Measurements from ENCODE around the gene L3MBTL3.

DNA sequence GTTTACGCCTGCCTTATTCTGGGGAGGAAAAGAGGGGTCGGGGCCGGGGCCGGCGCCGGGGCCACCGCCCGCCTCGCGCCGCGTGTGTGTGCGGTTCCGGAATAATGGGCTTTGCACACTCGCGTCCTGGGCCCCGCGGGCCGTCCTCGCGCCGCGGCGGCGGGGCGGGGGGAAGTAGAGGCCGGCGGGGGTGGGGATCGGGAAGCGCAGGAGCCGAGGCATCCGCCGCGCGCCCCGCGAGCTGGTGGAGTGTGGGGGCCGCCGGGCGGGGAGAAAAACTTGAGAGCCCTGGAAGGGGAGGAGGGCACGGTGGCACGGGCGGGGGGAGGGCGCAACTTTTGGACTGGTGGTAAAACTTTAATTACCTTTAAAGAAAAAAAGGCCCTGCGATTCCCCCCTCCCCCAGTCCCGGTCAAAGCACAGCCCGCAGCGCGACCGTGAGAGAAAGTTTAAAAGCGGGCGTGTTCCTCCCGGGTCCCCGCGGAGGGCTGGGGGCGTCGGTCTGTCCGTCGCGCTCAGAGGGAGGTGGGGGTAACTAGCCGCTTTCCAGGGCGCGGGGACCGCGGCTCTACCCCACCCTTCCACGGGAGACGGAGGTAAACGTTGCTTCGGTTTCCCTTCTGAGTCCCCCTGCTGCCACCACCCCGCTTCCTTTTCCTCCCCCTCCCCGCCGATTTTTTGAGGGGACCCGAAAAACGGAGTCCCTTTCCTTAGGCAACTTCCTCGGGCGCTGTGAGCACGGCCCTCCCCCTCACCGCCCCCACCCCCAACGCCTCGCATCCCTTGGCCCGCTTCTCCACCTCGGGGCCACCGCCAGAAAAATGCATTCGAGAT lies 1.9 kb downstream of the L3MBTL3 start:
- TF ChIP-seq, protein P1, sequence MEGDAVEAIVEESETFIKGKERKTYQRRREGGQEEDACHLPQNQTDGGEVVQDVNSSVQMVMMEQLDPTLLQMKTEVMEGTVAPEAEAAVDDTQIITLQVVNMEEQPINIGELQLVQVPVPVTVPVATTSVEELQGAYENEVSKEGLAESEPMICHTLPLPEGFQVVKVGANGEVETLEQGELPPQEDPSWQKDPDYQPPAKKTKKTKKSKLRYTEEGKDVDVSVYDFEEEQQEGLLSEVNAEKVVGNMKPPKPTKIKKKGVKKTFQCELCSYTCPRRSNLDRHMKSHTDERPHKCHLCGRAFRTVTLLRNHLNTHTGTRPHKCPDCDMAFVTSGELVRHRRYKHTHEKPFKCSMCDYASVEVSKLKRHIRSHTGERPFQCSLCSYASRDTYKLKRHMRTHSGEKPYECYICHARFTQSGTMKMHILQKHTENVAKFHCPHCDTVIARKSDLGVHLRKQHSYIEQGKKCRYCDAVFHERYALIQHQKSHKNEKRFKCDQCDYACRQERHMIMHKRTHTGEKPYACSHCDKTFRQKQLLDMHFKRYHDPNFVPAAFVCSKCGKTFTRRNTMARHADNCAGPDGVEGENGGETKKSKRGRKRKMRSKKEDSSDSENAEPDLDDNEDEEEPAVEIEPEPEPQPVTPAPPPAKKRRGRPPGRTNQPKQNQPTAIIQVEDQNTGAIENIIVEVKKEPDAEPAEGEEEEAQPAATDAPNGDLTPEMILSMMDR (conservative IDR thresholded peaks at IDR 0.05; ENCODE audit: low read depth in 2 of 2), result no peak
- TF ChIP-seq EZH2phosphoT487 (IDR thresholded peaks at IDR 0.05; ENCODE audit: unreplicated experiment) (no peak), EZH2 (IDR thresholded peaks at IDR 0.05; ENCODE audit: low read depth, unreplicated experiment) (no peak), POLR2AphosphoS5 (IDR thresholded peaks at IDR 0.05; ENCODE audit: low read depth) (no peak), NANOG (IDR thresholded peaks at IDR 0.05; ENCODE audit: borderline replicate concordance) (no peak), CREB1 (CRISPR knock-in tag; IDR thresholded peaks at IDR 0.05; ENCODE audit: low read depth) (no peak), ZNF331 (CRISPR knock-in tag; IDR thresholded peaks at IDR 0.05; ENCODE audit: low read depth) (no peak), ZNF114 (CRISPR knock-in tag; IDR thresholded peaks at IDR 0.05) (no peak)
- TF ChIP-seq, protein P2, sequence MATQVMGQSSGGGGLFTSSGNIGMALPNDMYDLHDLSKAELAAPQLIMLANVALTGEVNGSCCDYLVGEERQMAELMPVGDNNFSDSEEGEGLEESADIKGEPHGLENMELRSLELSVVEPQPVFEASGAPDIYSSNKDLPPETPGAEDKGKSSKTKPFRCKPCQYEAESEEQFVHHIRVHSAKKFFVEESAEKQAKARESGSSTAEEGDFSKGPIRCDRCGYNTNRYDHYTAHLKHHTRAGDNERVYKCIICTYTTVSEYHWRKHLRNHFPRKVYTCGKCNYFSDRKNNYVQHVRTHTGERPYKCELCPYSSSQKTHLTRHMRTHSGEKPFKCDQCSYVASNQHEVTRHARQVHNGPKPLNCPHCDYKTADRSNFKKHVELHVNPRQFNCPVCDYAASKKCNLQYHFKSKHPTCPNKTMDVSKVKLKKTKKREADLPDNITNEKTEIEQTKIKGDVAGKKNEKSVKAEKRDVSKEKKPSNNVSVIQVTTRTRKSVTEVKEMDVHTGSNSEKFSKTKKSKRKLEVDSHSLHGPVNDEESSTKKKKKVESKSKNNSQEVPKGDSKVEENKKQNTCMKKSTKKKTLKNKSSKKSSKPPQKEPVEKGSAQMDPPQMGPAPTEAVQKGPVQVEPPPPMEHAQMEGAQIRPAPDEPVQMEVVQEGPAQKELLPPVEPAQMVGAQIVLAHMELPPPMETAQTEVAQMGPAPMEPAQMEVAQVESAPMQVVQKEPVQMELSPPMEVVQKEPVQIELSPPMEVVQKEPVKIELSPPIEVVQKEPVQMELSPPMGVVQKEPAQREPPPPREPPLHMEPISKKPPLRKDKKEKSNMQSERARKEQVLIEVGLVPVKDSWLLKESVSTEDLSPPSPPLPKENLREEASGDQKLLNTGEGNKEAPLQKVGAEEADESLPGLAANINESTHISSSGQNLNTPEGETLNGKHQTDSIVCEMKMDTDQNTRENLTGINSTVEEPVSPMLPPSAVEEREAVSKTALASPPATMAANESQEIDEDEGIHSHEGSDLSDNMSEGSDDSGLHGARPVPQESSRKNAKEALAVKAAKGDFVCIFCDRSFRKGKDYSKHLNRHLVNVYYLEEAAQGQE (IDR thresholded peaks at IDR 0.05; ENCODE audit: unreplicated experiment), result no peak
- TF ChIP-seq, protein P3, sequence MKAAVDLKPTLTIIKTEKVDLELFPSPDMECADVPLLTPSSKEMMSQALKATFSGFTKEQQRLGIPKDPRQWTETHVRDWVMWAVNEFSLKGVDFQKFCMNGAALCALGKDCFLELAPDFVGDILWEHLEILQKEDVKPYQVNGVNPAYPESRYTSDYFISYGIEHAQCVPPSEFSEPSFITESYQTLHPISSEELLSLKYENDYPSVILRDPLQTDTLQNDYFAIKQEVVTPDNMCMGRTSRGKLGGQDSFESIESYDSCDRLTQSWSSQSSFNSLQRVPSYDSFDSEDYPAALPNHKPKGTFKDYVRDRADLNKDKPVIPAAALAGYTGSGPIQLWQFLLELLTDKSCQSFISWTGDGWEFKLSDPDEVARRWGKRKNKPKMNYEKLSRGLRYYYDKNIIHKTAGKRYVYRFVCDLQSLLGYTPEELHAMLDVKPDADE (IDR thresholded peaks at IDR 0.05), result no peak
- TF ChIP-seq, protein P4, sequence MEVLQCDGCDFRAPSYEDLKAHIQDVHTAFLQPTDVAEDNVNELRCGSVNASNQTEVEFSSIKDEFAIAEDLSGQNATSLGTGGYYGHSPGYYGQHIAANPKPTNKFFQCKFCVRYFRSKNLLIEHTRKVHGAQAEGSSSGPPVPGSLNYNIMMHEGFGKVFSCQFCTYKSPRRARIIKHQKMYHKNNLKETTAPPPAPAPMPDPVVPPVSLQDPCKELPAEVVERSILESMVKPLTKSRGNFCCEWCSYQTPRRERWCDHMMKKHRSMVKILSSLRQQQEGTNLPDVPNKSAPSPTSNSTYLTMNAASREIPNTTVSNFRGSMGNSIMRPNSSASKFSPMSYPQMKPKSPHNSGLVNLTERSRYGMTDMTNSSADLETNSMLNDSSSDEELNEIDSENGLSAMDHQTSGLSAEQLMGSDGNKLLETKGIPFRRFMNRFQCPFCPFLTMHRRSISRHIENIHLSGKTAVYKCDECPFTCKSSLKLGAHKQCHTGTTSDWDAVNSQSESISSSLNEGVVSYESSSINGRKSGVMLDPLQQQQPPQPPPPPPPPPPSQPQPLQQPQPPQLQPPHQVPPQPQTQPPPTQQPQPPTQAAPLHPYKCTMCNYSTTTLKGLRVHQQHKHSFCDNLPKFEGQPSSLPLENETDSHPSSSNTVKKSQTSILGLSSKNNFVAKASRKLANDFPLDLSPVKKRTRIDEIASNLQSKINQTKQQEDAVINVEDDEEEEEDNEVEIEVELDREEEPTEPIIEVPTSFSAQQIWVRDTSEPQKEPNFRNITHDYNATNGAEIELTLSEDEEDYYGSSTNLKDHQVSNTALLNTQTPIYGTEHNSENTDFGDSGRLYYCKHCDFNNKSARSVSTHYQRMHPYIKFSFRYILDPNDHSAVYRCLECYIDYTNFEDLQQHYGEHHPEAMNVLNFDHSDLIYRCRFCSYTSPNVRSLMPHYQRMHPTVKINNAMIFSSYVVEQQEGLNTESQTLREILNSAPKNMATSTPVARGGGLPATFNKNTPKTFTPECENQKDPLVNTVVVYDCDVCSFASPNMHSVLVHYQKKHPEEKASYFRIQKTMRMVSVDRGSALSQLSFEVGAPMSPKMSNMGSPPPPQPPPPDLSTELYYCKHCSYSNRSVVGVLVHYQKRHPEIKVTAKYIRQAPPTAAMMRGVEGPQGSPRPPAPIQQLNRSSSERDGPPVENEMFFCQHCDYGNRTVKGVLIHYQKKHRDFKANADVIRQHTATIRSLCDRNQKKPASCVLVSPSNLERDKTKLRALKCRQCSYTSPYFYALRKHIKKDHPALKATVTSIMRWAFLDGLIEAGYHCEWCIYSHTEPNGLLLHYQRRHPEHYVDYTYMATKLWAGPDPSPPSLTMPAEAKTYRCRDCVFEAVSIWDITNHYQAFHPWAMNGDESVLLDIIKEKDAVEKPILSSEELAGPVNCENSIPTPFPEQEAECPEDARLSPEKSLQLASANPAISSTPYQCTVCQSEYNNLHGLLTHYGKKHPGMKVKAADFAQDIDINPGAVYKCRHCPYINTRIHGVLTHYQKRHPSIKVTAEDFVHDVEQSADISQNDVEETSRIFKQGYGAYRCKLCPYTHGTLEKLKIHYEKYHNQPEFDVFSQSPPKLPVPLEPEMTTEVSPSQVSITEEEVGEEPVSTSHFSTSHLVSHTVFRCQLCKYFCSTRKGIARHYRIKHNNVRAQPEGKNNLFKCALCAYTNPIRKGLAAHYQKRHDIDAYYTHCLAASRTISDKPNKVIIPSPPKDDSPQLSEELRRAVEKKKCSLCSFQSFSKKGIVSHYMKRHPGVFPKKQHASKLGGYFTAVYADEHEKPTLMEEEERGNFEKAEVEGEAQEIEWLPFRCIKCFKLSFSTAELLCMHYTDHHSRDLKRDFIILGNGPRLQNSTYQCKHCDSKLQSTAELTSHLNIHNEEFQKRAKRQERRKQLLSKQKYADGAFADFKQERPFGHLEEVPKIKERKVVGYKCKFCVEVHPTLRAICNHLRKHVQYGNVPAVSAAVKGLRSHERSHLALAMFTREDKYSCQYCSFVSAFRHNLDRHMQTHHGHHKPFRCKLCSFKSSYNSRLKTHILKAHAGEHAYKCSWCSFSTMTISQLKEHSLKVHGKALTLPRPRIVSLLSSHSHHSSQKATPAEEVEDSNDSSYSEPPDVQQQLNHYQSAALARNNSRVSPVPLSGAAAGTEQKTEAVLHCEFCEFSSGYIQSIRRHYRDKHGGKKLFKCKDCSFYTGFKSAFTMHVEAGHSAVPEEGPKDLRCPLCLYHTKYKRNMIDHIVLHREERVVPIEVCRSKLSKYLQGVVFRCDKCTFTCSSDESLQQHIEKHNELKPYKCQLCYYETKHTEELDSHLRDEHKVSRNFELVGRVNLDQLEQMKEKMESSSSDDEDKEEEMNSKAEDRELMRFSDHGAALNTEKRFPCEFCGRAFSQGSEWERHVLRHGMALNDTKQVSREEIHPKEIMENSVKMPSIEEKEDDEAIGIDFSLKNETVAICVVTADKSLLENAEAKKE (CRISPR knock-in tag; IDR thresholded peaks at IDR 0.05), result no peak

Measured in GM23338 (cell line).